Neuron (in vitro differentiated cells): ENCODE results near the gene S100A6.

Experiments used
- H2AFZ ChIP-seq: one replicate; pipeline ENCODE4 v1.6.1; 2013; ENCODE audit warnings: low read depth, mild to moderate bottlenecking, inconsistent platforms, low read length, moderate library complexity
- H3K27me3 ChIP-seq: one replicate; pipeline ENCODE4 v1.6.1; 2013; ENCODE audit warnings: low read length; ENCODE audit not compliant: insufficient read depth
- H3K36me3 ChIP-seq: one replicate; pipeline ENCODE4 v1.6.1; 2013; ENCODE audit warnings: low read length; ENCODE audit not compliant: insufficient read depth
- H3K4me1 ChIP-seq: one replicate; pipeline ENCODE4 v1.6.1; 2013; ENCODE audit warnings: low read length; ENCODE audit not compliant: insufficient read depth
- H3K4me3 ChIP-seq: 2 replicates; pipeline ENCODE4 v1.5.1; 2013; ENCODE audit warnings: mild to moderate bottlenecking, low read length, moderate library complexity
- H3K9me3 ChIP-seq: one replicate; pipeline ENCODE4 v1.6.1; 2013; ENCODE audit warnings: low read length

S100A6 gene

GRCh38 chr1:153507926-153508583 is 27.7 kb downstream of the S100A6 start:
- Histone ChIP-seq H3K4me1 (no peaks in the 10 kb centered on the region), H3K27me3 (peaks cover 5% of the 10 kb centered on the region), H2AFZ (no peak overlapping the region), H3K4me3 (no peak overlapping the region), H3K36me3 (no peaks in the 10 kb centered on the region), H3K9me3 (no peaks in the 10 kb centered on the region)

- Histone ChIP-seq H3K4me3 (no peak overlapping the region), H3K4me1 (no peaks in the 10 kb centered on the region), H3K36me3 (no peaks in the 10 kb centered on the region), H2AFZ (no peak overlapping the region), H3K9me3 (no peaks in the 10 kb centered on the region), H3K27me3 (peaks cover 2% of the 10 kb centered on the region)
These were observed 28.9 kb downstream of the S100A6 start for GRCh38 chr1:153506831-153507413.

- Histone ChIP-seq H3K4me3 (no peak overlapping the region), H3K4me1 (no peaks in the 10 kb centered on the region), H3K27me3 (peaks cover 2% of the 10 kb centered on the region), H3K36me3 (no peaks in the 10 kb centered on the region), H2AFZ (no peak overlapping the region), H3K9me3 (no peaks in the 10 kb centered on the region)
These were observed 29.4 kb downstream of the S100A6 start for GRCh38 chr1:153506386-153506785.

- Histone ChIP-seq H3K27me3 (peaks cover 2% of the 10 kb centered on the region), H3K9me3 (no peaks in the 10 kb centered on the region), H3K4me3 (no peak overlapping the region), H3K4me1 (no peaks in the 10 kb centered on the region), H3K36me3 (no peaks in the 10 kb centered on the region), H2AFZ (no peak overlapping the region)
These were observed 30.2 kb downstream of the S100A6 start for GRCh38 chr1:153505576-153505975.

- Histone ChIP-seq H3K9me3 (no peaks in the 10 kb centered on the region), H3K36me3 (no peaks in the 10 kb centered on the region), H2AFZ (no peak overlapping the region), H3K4me1 (no peaks in the 10 kb centered on the region), H3K27me3 (peaks cover 9% of the 10 kb centered on the region), H3K4me3 (no peak overlapping the region)
These were observed 32.0 kb downstream of the S100A6 start for GRCh38 chr1:153503766-153504165.

GRCh38 chr1:153498746-153499145 is 37.0 kb downstream of the S100A6 start:
- H3K9me3 ChIP-seq, result no peaks in the 10 kb centered on the region
- no peaks in the 10 kb centered on the region for H3K36me3 ChIP-seq
- H3K27me3 ChIP-seq, result peaks cover 6% of the 10 kb centered on the region
- no peak overlapping the region for H3K4me3 ChIP-seq
- no peak overlapping the region for H2AFZ ChIP-seq
- H3K4me1 ChIP-seq, result peaks cover 1% of the 10 kb centered on the region

GRCh38 chr1:153495536-153495935 is 40.3 kb downstream of the S100A6 start:
- Histone ChIP-seq H3K36me3 (no peaks in the 10 kb centered on the region), H3K9me3 (no peaks in the 10 kb centered on the region), H3K27me3 (peaks cover 9% of the 10 kb centered on the region), H3K4me3 (no peak overlapping the region), H2AFZ (no peak overlapping the region), H3K4me1 (peaks cover 6% of the 10 kb centered on the region)

GRCh38 chr1:153494976-153495535 is 40.7 kb downstream of the S100A6 start:
- Histone ChIP-seq H3K9me3 (no peaks in the 10 kb centered on the region), H3K36me3 (no peaks in the 10 kb centered on the region), H3K27me3 (peaks cover 9% of the 10 kb centered on the region), H2AFZ (no peak overlapping the region), H3K4me1 (peaks cover 6% of the 10 kb centered on the region), H3K4me3 (no peak overlapping the region)

GRCh38 chr1:153493343-153493960 is 42.3 kb downstream of the S100A6 start:
- Histone ChIP-seq H3K27me3 (peaks cover 2% of the 10 kb centered on the region), H3K4me1 (peaks cover 6% of the 10 kb centered on the region), H3K4me3 (no peak overlapping the region), H2AFZ (no peak overlapping the region), H3K9me3 (no peaks in the 10 kb centered on the region), H3K36me3 (no peaks in the 10 kb centered on the region)

- H3K4me3 ChIP-seq, result no peak overlapping the region
- no peaks in the 10 kb centered on the region for H3K36me3 ChIP-seq
- H3K9me3 ChIP-seq, result no peaks in the 10 kb centered on the region
- peaks cover 6% of the 10 kb centered on the region for H3K4me1 ChIP-seq
- no peak overlapping the region for H2AFZ ChIP-seq
- peaks cover 7% of the 10 kb centered on the region for H3K27me3 ChIP-seq
These were observed 45.3 kb downstream of the S100A6 start for GRCh38 chr1:153490272-153491051.

GRCh38 chr1:153488731-153489130 is 47.1 kb downstream of the S100A6 start:
- Histone ChIP-seq H3K4me3 (no peak overlapping the region), H3K27me3 (peaks cover 16% of the 10 kb centered on the region), H2AFZ (no peak overlapping the region), H3K36me3 (no peaks in the 10 kb centered on the region), H3K4me1 (peaks cover 5% of the 10 kb centered on the region), H3K9me3 (no peaks in the 10 kb centered on the region)

- Histone ChIP-seq H3K36me3 (no peaks in the 10 kb centered on the region), H3K4me3 (no peak overlapping the region), H3K27me3 (peaks cover 16% of the 10 kb centered on the region), H2AFZ (no peak overlapping the region), H3K4me1 (no peaks in the 10 kb centered on the region), H3K9me3 (no peaks in the 10 kb centered on the region)
These were observed 48.1 kb downstream of the S100A6 start for GRCh38 chr1:153487707-153488106.

GRCh38 chr1:153485863-153486262 is 49.9 kb downstream of the S100A6 start:
- Histone ChIP-seq H3K4me1 (no peaks in the 10 kb centered on the region), H2AFZ (no peak overlapping the region), H3K4me3 (no peak overlapping the region), H3K36me3 (no peaks in the 10 kb centered on the region), H3K9me3 (no peaks in the 10 kb centered on the region), H3K27me3 (peaks cover 14% of the 10 kb centered on the region)
